B cell (primary cell): ENCODE data around the gene RSPRY1. TPM values are rescaled to one million over a fixed set of nuclear protein-coding genes. Genes with fewer than 3 reads are reported as not detected.

ENCODE experiments used
- ATAC-seq: fragments of 200-7000 bp; cut with Tn5 transposase; one replicate; pipeline ENCODE4 v1.10.0; 2021; ENCODE audit warnings: low read depth, mild to moderate bottlenecking, moderate number of reproducible peaks, moderate library complexity
- CTCF ChIA-PET: fragments of 350-600 bp; sonication (Branson Sonifier 250); formaldehyde crosslinking; loops from one replicate; lab custom pipeline; 2021; ENCODE audit warnings: antibody characterized with exemption, inconsistent platforms; lab: Charles Lee
- POLR2A ChIA-PET: fragments of 350-600 bp; sonication (Branson Sonifier 250); formaldehyde crosslinking; loops from one replicate; lab custom pipeline; 2021; ENCODE audit warnings: antibody characterized with exemption; lab: Charles Lee
- DNase-seq: peaks from one replicate; pipeline ENCODE4 v3.0.0; 2013
- H2AFZ ChIP-seq: 2 replicates; pipeline ENCODE4 v1.6.1; 2012; ENCODE audit warnings: mild to moderate bottlenecking, low read depth, low read length; ENCODE audit not compliant: insufficient read depth, poor library complexity, severe bottlenecking
- H3K27ac ChIP-seq, 2 donors: 1 replicate in 1 of 2; 2 replicates in 1 of 2; pipeline ENCODE4 v1.5.1; 2012 to 2013; ENCODE audit warnings: low read length in 2 of 2, mild to moderate bottlenecking in 2 of 2, moderate library complexity in 1 of 2
- H3K27me3 ChIP-seq, 4 experiments: fragments of 200-600 bp in 1 of 4; sonication (generic) in 1 of 4; replicated peaks in 1 of 4; 1 replicate in 2 of 4; 2 replicates in 2 of 4; pipeline versions ENCODE4 v1.6.1 to v1.7.0; 2013 to 2016; ENCODE audit warnings: low read length in 3 of 4, mild to moderate bottlenecking in 2 of 4, mixed read lengths in 1 of 4, moderate library complexity in 1 of 4; ENCODE audit not compliant: insufficient read depth in 4 of 4, control insufficient read depth in 3 of 4; ENCODE audit errors: control extremely low read depth in 1 of 4
- H3K36me3 ChIP-seq, 2 experiments: replicated peaks in 1 of 2; 1 replicate in 1 of 2; 2 replicates in 1 of 2; pipeline versions ENCODE4 v1.6.1 to v1.7.1; 2013; ENCODE audit warnings: low read length in 1 of 2; ENCODE audit not compliant: insufficient read depth in 2 of 2, control insufficient read depth in 1 of 2; ENCODE audit errors: control extremely low read depth in 1 of 2, extremely low read depth in 1 of 2
- H3K4me1 ChIP-seq, 2 donors: fragments of 200-600 bp in 1 of 2; sonication (generic) in 1 of 2; 1 replicate in 1 of 2; 2 replicates in 1 of 2; pipeline versions ENCODE4 v1.5.1 to v1.6.1; 2013 to 2017; ENCODE audit warnings: low read length in 2 of 2; ENCODE audit not compliant: control insufficient read depth in 2 of 2, insufficient read depth in 2 of 2
- H3K4me2 ChIP-seq: replicated peaks from 2 replicates; pipeline ENCODE3; 2012; ENCODE audit warnings: mild to moderate bottlenecking, low read depth, low read length; ENCODE audit not compliant: poor library complexity, severe bottlenecking
- H3K4me3 ChIP-seq, 5 experiments: fragments of 200-600 bp in 1 of 5; sonication (generic) in 1 of 5; 1 replicate in 3 of 5; 2 replicates in 2 of 5; pipeline versions ENCODE4 v1.5.1 to v1.7.0; 2011 to 2016; ENCODE audit warnings: low read length in 4 of 5, mild to moderate bottlenecking in 4 of 5, low read depth in 2 of 5, control low read depth in 1 of 5, moderate library complexity in 1 of 5; ENCODE audit not compliant: insufficient read depth in 1 of 5; ENCODE audit errors: control extremely low read depth in 1 of 5, extremely low read depth in 1 of 5
- H3K79me2 ChIP-seq: fragments of 200-600 bp; sonication (generic); one replicate; pipeline ENCODE4 v1.6.0; 2016; ENCODE audit warnings: low read length; ENCODE audit not compliant: control insufficient read depth, insufficient read depth
- H3K9ac ChIP-seq: fragments of 200-600 bp; sonication (generic); 2 replicates; pipeline ENCODE4 v1.6.1; 2017; ENCODE audit warnings: mild to moderate bottlenecking, low read length, moderate library complexity
- H3K9me3 ChIP-seq, 3 donors: one replicate each; pipeline versions ENCODE4 v1.6.1 to v1.7.1; 2013; ENCODE audit warnings: low read length in 2 of 3; ENCODE audit not compliant: control insufficient read depth in 2 of 3, insufficient read depth in 1 of 3; ENCODE audit errors: control extremely low read depth in 1 of 3
- H4K20me1 ChIP-seq: 2 replicates; pipeline ENCODE4 v1.6.0; 2012; ENCODE audit warnings: mild to moderate bottlenecking, low read length; ENCODE audit not compliant: insufficient read depth, control insufficient read depth, poor library complexity, severe bottlenecking
- H3K27ac Mint-ChIP-seq: one replicate; pipeline ENCODE4 v1.8.0; 2021; ENCODE audit warnings: mixed read lengths
- H3K27me3 Mint-ChIP-seq: one replicate; pipeline ENCODE4 v1.8.0; 2021; ENCODE audit warnings: mixed read lengths
- H3K4me1 Mint-ChIP-seq: one replicate; pipeline ENCODE4 v1.8.0; 2021; ENCODE audit warnings: mixed read lengths
- H3K4me3 Mint-ChIP-seq: one replicate; pipeline ENCODE4 v1.8.0; 2021; ENCODE audit warnings: mixed read lengths
- H3K9me3 Mint-ChIP-seq: one replicate; pipeline ENCODE4 v1.8.0; 2022; ENCODE audit warnings: mixed read lengths; ENCODE audit not compliant: insufficient read depth
- EZH2 ChIP-seq: IDR thresholded peaks from 2 replicates; pipeline ENCODE4 v1.6.1; 2012; ENCODE audit warnings: borderline replicate concordance, low read depth, mild to moderate bottlenecking, moderate library complexity, low read length; ENCODE audit not compliant: insufficient read depth, poor library complexity, severe bottlenecking
- WGBS: methylation state at CpG from one replicate; pipeline ENCODE4 v1.1.5; 2013; ENCODE audit warnings: missing lambda C conversion rate; ENCODE audit not compliant: insufficient coverage; 5-methylcytosine and 5-hydroxymethylcytosine counted together
- intact Hi-C: fragments of 100-400 bp; cut with micrococcal nuclease; formaldehyde crosslinking; loops from one replicate; pipeline ENCODE4 v1.10.0; 2022
- polyA plus RNA-seq: library from polyadenylated mRNA; depleted of rRNA; stranded (reverse); fragments of >200 nt; gene quantifications from 2 replicates; pipeline ENCODE4 v1.2.3, GENCODE V29; 2012
- total RNA-seq, 2 donors: library from RNA; stranded (reverse); fragments of 120-200 nt in 1 of 2; gene quantifications; 1 replicate in 1 of 2; 2 replicates in 1 of 2; pipeline versions ENCODE4 v1.2.3 to v1.2.4, GENCODE V29; 2013 to 2022
- TF ChIP-seq, protein P1 (sequence below): fragments of 200-600 bp; IDR thresholded peaks from one replicate; pipeline ENCODE4 v1.8.0; 2022; ENCODE audit warnings: antibody characterized with exemption, mild to moderate bottlenecking

RSPRY1 gene
- total and polyA plus RNA-seq, 2 donors (not counting 1 experiment from before 2014, with no cell fraction given), result 9.6 to 38.4 TPM

DNA sequence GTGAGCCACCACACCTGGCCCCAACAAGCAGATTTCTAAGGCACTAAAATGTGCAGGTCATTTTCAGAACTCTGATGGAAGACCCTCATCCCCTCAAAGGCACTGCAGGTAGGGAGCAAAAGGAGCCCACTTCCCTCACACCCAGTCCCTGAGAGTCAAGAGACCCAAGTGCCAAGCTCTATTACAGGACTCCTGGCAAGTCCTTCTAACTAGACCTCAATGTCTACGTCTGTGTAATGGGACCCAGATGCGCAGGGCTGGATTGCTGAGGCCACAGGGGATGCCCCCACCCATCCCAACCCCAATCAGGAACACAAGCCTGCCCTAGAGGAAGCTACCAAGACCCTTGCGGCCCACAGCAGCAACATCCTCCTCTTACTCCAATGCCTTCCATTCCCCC lies 95.7 kb downstream of the RSPRY1 start:
- Mint-ChIP-seq H3K4me3 (no peak overlapping the region), H3K9me3 (no peaks in the 10 kb centered on the region), H3K27me3 (peaks cover 32% of the 10 kb centered on the region), H3K4me1 (peaks cover 16% of the 10 kb centered on the region), H3K27ac (no peak overlapping the region)
- H3K36me3 ChIP-seq, result no peaks in the 10 kb centered on the region
- no peak overlapping the region for H2AFZ ChIP-seq
- H4K20me1 ChIP-seq, result no peaks in the 10 kb centered on the region
- no peak overlapping the region for H3K27ac ChIP-seq
- H3K4me1 ChIP-seq, result peaks cover 15 to 16% of the 10 kb centered on the region in 2 donors
- no peak overlapping the region for H3K9ac ChIP-seq
- H3K27me3 ChIP-seq, result peaks cover 0 to 36% (median 19%) of the 10 kb centered on the region in 4 experiments
- ChIA-PET POLR2A (no interaction called here), CTCF (no interaction called here)
- TF ChIP-seq, protein P1, sequence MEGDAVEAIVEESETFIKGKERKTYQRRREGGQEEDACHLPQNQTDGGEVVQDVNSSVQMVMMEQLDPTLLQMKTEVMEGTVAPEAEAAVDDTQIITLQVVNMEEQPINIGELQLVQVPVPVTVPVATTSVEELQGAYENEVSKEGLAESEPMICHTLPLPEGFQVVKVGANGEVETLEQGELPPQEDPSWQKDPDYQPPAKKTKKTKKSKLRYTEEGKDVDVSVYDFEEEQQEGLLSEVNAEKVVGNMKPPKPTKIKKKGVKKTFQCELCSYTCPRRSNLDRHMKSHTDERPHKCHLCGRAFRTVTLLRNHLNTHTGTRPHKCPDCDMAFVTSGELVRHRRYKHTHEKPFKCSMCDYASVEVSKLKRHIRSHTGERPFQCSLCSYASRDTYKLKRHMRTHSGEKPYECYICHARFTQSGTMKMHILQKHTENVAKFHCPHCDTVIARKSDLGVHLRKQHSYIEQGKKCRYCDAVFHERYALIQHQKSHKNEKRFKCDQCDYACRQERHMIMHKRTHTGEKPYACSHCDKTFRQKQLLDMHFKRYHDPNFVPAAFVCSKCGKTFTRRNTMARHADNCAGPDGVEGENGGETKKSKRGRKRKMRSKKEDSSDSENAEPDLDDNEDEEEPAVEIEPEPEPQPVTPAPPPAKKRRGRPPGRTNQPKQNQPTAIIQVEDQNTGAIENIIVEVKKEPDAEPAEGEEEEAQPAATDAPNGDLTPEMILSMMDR, result no peak
- TF ChIP-seq EZH2, result no peak
- intact Hi-C loops, result no loop called here
- no peak overlapping the region for H3K4me2 ChIP-seq
- 87% methylated on average over 2 of the region's 3 CpGs for WGBS
- H3K9me3 ChIP-seq, result peaks cover 0 to 5% (median 0%) of the 10 kb centered on the region in 3 donors
- H3K79me2 ChIP-seq, result no peaks in the 10 kb centered on the region
- H3K4me3 ChIP-seq, result no peak overlapping the region
- DNase-seq (no peak), ATAC-seq (no peak)

GRCh38 chr16:57282510-57283213 lies 96.5 kb downstream of the RSPRY1 start:
- 94% methylated on average over 6 of the region's 8 CpGs for WGBS
- intact Hi-C loops, result no loop called here
- Histone ChIP-seq H3K9ac (no peak overlapping the region), H3K9me3 (peaks cover 0 to 5% (median 0%) of the 10 kb centered on the region in 3 donors), H3K36me3 (no peaks in the 10 kb centered on the region), H4K20me1 (no peaks in the 10 kb centered on the region), H2AFZ (no peak overlapping the region), H3K4me2 (no peak overlapping the region), H3K27me3 (peaks cover 0 to 36% (median 19%) of the 10 kb centered on the region in 4 experiments), H3K27ac (no peak overlapping the region), H3K79me2 (no peaks in the 10 kb centered on the region), H3K4me3 (no peak overlapping the region), H3K4me1 (peaks cover 13 to 16% of the 10 kb centered on the region in 2 donors)
- no peaks in the 10 kb centered on the region for H3K9me3 Mint-ChIP-seq
- DNase-seq (no peak), ATAC-seq (no peak)
- TF ChIP-seq EZH2, result no peak
- TF ChIP-seq, protein P1, result no peak
- H3K27me3 Mint-ChIP-seq, result peaks cover 36% of the 10 kb centered on the region
- ChIA-PET CTCF (no interaction called here), POLR2A (interaction anchor here (0.7 kb wide), 1 partner anchor 346 kb away, joined by 3 read pairs; no protein-coding TSS in a partner anchor)
- peaks cover 13% of the 10 kb centered on the region for H3K4me1 Mint-ChIP-seq
- no peak overlapping the region for H3K27ac Mint-ChIP-seq
- H3K4me3 Mint-ChIP-seq, result peak overlapping the region; percentile 78
